ENCODE data around the gene NKX6-1.

GRCh38 chr4:84511703-84512102 is 12.6 kb upstream of the NKX6-1 start:
- no peak for TF ChIP-seq SUZ12 (IDR thresholded peaks at IDR 0.05)
- TF ChIP-seq TARDBP (IDR thresholded peaks at IDR 0.05), result no peak
- no peak for TF ChIP-seq FOXM1 (IDR thresholded peaks at IDR 0.05; ENCODE audit: borderline replicate concordance)
- TF ChIP-seq ARNT (IDR thresholded peaks at IDR 0.05), result no peak
- no peak for TF ChIP-seq BHLHE40 (IDR thresholded peaks at IDR 0.05; ENCODE audit: borderline replicate concordance)
- TF ChIP-seq SP1 (IDR thresholded peaks at IDR 0.05), result no peak
- no peak for TF ChIP-seq HDGF (IDR thresholded peaks at IDR 0.05; ENCODE audit: borderline replicate concordance)
- TF ChIP-seq FOXK2 (IDR thresholded peaks at IDR 0.05), result no peak
- TF ChIP-seq ELF4 (IDR thresholded peaks at IDR 0.05), result no peak
- TF ChIP-seq CTBP1 (IDR thresholded peaks at IDR 0.05; ENCODE audit: borderline replicate concordance), result no peak
